IPS-NIHi11 (cell line): ENCODE data around the gene MCF2L2.
A peak's percentile ranks its signal among the peaks of the same experiment; 100 is the strongest.

Experiments
- DNase-seq: peaks from one replicate; pipeline ENCODE4 v3.0.0; 2012; ENCODE audit warnings: mixed read lengths, low spot score

MCF2L2 gene

DNA sequence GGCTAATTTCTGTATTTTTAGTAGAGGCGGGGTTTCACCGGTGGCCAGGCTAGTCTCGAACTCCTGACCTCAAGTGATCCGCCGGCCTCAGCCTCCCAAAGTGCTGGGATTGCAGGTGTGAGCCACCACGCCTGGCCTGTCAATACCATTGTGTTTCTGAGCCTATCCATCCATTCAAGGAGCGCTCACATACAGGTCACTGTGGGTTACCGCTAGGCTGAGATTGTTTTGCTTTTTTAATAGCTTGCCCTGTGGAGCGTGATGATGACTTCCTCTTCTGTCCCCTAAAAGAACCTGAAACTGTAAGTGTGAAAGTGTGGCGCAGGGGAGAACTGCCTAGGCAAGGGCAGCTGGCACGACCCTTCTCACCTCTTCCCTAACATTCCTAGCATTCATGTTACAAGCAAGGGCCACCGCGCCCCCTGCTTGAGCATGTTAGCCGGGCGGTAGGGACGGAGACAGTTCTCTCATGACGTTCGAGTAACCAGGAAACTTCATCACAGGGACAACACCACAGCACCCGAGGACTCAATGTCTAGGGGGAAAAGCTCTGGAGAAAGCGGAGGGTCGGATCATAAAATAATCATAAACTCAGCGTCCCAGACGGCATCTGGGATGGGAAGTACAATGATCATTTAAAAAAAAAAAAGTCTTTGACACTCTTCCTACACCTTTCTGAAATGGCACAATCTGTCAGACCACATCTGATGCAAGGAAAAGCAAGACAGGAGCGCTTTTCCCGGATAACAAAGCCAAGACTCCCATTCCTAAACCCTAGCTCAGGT lies 266.7 kb downstream of the MCF2L2 start:
- peak; percentile 67 for DNase-seq

DNA sequence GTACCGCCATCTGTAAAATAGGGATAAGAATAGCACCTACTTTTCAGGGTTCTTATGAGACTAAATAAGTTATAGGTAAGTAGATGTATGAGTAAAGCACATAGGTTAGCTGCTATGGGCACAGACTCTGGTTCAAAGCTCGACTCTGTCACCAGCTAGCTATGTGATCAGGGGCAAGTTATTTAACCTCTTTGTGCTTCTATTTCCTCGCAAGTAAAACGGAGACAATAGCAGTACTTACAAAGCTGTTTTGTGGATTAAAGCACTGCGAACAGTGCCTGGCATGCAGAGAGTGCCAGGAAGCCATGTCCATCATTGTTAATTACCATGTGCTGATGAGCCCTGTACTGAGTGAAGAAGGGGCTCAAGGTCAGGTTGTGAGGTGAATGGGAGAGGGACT lies 267.8 kb downstream of the MCF2L2 start:
- no peak for DNase-seq

DNA sequence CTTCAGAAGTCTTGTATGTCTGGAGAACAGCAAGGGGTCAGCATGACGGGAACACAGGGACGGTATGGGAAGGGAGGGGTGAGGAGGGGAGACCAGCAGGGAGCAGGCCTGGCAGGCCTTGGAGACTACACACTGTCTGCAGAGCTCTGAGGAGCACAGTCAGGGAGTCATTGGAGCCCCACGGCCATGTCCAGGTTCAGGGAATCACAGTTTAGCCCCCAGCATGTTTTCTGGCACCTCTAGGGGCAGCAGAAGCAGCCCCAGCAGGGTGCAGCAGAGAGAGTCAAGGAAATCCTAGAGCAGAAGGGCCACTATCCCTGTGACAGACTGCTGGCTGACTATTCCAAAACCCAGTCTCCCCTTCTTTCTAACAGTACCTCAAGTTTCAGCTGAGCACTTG lies 269.1 kb downstream of the MCF2L2 start:
- DNase-seq = peak; percentile 18

DNA sequence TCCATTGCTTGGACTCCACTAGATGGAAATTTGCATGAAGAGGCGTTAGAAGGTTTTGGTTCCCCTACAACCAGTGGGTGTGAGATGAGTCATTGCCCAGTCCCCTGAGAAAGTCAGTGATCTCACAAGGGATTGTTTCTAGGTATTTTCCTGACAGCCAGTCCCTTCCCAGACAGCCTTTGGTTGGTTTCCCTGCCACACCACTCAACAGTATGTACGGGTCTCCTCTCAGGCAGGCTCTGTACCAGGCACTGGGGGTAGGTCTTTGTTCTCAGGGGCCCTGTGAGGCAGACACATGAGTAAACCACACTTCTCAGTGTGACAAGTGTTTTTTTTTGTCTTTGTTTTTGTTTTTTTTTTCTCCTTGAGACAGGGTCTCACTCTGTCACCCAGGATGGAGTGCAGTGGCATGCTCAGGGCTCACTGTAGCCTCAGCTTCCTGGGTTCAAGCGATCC lies 269.8 kb downstream of the MCF2L2 start:
- DNase-seq = peak; percentile 34

DNA sequence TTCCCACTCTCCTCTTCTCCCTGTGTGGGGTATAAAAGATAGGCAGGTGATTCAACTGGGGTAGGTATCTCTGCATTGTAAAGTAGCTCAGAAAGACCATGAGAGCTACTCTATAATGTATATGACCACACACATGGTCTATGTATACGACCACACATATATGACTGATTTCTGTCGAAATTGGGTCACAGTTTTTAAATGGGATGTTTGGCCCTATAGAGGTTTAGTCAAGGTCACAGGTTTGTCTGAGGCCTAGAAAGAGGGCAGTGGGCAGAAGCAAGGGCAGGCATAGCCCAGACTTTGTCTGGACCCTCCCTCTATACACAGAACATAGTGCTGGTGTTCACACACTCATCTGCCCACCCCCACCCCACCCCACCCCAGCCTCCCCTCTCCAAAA lies 270.3 kb downstream of the MCF2L2 start:
- DNase-seq = no peak

DNA sequence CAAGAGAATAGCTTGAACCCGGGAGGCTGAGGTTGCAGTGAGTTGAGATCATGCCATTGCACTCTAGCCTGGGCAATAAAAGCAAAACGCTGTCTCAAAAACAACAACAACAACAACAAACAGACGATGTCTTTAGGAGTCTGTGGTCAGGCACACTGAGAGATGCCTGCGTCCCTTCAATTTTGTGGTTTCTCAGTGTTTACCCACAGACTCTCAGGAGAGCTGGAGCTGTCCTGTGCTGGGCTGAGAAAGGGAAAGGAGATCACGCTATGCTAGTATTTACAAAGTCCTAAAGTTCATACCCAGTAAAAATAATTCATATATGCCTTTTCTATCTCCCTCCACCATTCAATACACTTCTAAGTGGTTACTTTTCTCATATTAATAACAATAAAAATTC lies 272.2 kb downstream of the MCF2L2 start:
- DNase-seq = no peak

DNA sequence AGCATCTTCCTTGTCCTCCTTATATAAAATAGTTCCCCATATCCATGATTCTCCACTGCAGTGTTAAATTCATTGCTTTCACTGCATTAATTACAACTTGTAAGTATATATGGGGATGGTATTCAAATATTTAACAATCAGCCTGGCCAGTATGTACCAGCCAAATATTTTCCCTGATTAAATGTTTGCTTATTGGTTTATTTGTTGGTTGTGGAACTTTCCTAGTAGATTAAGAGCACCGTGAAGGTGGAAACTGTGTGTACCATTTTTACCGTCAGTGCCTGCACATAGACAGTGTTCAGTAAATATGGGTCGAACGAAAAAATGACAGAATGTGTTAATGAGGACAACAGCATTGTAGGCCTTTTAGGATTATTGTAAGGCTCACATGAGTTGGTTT lies 272.9 kb downstream of the MCF2L2 start:
- no peak for DNase-seq

DNA sequence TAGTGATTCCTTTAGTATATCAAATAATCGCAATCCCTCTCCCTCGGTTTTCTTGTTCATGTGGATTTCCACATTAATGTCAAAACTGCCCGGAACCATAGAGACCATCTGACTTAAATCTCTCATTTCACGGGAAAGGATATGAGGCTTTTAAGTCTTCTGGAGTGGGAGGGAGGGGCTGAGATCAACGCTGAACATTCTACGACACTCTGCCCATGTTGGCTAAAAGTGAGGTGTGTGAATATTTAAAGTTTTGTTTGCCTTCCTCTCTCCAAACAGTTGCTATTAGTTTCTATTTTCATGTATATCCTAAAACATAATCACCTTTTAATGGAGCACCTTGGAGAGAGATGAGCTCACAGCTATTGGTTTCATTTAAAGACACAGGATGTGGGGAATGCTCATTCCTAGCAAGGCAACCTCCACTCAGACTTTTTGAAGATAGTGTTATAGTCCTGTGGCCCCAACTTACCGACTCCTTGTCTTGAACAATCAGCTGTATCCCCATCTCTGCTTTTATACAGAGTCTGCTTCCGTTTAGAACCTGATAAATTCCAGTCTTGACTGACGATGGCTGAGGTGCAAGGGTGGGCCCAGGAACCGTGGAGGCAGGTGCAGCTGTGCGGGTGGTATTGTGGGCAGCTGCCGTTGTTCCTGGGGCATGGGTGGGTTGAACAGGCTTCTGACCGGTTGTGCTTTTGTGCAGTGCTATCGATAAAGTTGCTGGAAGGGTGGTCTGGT lies 275.0 kb downstream of the MCF2L2 start:
- no peak for DNase-seq

DNA sequence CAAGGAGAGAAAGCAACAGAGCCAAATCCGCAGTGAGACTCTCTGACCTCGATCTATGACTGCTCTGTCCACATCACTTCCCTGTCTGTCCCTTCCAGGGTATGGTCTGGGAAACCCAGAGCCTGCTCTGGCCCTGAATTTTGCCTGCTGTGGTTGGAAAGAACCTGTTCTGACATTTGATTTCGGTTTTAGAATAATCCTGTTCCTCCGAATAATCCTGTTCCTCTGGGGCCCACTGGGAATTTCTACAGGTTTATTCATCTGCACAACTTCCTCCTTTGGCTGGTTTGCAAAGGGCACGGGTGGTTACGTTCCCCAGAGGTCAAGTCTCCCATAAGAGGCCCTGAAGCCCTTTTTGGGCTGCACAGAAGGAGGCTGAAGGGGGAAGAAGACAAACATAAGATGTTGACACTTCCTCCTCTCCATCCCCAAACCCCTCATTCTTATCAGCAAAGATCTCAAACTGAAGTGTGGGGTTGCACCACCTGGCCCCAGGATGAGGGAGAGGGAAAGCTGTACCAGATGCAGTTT lies 276.5 kb downstream of the MCF2L2 start:
- DNase-seq = no peak

DNA sequence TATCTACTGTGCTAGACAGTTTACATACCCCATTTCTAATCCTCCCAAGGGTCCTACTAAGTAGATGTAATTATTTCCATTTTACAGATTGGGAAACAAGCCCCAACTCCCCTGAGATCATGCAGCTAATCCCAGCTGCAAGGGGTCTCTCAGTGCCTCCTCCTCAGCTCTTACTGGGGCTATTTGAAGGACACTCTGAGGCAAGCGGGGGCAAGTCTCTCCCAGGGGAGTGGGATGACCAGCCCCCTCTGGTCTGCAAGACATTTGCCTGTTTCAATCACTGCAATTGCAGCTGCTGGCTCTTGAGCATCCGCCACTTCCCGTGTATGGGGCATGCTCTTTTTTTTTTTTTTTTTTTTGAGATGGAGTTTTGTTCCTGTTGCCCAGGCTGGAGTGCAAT lies 277.3 kb downstream of the MCF2L2 start:
- DNase-seq = no peak

DNA sequence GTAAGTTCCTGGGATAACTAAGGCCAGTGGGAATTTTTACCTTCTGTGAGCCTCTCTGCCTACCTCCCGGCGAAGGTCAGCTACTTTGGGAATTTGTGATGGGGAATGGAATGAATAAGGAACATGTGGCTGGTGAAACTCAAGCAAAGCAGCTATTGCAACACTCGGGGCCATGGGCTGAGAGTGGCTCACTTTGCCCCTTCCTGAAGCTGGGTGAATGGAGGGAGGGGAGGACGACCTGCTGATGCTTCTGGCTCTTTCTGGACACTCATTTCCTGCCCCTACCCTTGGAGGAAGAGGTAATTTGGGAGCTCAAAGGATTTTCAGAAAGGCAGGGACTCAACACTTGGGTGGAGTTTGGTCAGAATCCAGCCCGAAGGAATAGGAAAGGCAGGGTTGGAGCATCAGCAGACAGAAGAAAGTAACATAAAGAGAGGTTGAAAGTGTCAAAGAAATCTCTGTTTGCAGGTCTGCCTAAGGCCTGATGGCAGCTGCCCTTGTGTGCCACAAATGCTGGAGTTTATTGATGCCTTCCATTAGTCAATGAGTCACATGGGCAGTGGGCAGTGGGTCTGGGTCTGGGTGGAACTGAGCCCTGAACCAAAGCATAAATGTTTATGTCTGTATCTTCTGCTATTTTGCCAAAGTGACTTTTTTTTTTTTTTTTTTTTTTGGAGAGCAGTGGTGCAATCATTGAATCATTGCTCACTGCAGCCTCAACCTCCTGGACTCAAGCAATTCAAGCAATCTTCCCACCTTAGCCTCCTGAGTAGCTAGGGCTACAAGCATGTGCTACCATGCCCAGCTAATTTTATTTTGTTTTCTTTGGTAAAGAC lies 278.3 kb downstream of the MCF2L2 start:
- no peak for DNase-seq

DNA sequence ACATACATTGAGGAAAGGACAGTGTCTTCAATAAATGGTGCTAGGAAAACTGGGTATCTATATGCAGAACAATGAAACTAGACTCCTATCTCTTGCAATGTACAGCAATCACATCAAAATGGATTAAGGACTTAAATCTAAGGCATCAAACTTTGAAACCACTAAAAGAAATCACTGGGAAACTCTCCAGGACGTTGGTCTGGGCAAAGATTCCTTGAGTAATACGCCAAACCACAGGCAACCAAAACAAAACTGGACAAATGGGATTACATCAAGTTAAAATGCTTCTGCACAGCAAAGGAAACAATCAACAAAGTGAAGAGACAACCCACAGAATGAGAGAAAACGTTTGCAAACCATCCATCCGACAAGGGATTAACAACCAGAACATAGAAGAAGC lies 280.4 kb downstream of the MCF2L2 start:
- DNase-seq = no peak

DNA sequence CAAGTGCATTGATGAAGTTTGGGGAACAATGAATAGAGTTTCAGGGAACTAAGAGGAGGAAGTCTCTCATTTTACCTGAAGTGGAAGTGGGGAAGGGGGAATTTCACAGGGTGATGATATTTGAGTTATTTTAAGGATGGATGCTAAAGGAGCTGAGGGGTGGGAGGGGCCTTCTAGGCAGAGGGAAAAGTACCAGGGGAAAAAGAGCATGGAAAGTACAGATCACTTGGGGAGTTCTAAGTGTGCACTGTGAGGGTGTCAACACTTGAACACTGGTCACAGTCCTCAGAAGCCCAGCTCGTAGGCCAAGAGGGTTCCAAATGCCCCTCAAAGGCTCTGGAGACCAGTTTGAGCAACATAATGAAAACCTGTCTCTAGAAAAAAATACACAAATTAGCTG lies 284.1 kb downstream of the MCF2L2 start:
- no peak for DNase-seq

DNA sequence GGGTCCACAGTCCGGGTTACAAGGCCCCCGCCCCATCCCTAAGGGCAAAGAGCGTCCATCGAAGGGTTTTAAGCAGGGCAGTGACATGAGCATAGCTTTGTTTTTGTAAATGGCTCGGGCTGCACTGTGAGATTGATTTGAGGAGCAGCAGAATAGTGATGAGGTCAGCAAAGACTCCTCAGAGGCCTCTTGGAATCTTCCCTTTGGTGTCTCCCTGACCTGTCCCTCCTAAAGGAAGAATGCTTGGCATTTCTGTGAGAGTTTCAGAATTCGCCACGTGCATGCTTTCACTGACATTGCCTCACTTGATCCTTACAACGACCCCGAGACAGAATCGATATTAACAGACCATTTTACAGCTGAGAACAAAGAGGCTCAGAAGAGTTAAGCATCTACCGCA lies 286.2 kb downstream of the MCF2L2 start:
- no peak for DNase-seq

DNA sequence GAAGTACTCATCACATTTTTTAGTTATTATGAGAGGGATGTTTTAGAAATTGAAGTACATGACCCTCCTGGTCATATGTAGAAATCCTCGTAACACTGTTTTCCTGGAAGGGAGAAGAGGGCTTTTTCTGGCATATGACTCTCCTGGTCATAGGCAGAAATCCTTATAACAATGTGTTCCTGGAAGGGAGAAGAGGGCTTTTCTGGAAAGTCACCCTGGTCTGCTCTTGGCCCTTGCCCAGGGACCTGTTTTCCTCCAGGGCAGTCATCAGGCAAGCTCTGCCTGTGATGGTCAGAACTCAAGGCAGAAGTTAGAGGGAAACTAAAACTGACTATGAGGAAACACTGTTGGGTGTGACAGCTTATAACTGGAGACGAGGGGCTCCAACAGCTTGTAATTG lies 293.6 kb downstream of the MCF2L2 start:
- no peak for DNase-seq

DNA sequence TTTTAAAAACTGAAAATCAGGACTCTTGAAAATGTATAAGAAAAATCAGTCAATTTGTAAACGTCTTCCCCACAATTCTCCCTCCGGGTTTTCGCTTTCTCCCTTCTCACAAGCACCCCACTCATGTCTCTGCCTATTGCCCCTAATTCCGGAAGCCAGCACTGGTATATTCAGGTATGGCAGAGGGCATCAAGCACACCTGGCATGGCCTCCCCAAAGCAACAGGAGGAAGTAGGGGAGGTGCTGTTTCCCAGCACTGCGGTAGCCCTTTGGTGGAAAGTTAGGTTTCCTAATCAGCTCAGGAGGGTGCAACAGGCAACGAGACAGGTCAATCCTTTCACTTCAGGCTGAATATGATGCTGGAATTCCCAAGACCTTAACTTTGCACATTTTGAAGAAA lies 296.0 kb downstream of the MCF2L2 start:
- DNase-seq = no peak

DNA sequence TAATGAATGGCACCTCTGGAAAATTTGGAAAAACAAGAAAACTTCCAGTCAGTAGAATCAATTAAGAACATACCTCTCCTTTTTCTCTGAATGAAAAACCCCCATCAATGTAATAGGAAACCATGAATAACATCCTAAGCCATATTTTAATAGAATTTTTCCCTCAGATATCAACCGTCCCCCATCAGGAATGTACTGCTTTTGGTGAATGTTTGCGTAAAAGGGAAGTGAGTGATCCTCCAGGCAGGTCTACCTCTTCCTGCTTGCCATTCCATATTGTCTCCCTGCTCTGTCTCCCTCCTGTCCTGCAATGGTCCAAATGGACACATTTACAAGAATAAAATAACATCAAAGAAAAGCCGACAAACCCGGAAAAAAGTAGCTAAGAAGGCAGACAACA lies 296.7 kb downstream of the MCF2L2 start:
- DNase-seq = no peak

DNA sequence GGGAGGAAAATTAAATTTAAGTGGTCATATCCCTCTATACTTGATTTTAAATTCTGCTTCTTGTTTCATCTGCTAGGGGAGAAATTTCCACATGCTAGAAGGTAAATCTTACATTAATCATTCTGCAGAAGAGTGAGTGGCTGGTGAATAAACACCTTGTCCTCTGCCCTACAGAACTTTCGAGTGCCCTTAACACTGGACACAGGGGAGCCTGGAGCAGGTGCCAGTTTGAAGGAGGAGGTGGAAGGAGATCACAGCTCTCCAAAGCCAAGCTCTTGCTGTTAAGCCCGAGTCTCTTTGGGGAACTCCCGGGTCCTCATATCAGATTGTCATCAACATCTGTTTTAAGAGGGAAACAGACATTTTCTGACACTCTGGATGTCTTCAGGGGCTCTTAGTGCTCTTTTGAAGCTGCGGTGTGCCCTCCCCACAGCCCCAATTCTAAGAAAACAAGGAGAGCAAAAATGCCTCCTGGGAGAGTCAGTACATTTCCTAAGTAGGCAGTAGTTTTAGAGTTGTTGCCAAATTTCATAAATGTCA lies 297.2 kb downstream of the MCF2L2 start:
- no peak for DNase-seq

DNA sequence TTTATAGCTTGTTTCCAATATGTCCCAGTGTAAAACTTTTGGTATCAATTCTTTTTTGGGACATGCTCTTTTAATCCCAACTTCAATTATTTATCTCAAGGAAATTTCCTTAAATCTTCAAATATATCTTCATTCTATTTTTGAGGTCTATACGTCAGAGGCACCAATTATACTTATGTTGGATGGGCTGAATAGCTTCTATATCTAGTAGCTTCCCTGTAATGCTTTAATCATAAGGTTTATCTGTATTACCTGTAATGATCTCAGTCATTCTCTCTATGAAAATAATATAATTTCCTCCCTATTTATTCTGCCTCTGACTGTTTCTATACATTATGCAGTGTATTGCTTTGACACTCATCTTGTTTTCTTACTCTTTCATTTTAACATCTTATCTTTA lies 299.2 kb downstream of the MCF2L2 start:
- DNase-seq = no peak

DNA sequence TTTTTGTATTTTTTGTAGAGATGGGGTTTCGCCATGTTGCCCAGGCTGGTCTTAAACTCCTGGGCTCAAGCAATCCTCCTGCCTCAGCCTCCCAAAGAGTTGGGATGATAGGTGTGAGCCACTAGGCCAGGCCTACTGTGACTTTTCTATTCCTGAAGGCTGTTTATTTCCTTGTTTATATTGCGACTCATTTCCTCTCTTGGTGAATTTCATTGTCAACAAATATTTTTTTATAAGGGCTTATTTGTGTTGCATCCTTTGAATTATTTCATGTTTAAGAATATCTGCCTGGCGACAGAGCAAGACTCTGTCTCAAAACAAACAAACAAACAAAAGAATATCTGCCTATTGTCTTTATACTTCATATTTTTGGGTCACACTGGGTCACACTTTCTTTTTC lies 299.7 kb downstream of the MCF2L2 start:
- DNase-seq = no peak
